BE2C (cell line): ENCODE measurements around the gene TFEB.

Experiments
- DNase-seq: peaks from one replicate; pipeline ENCODE4 v3.0.0-alpha.2; 2020
- H3K27me3 ChIP-seq: fragments of 250-450 bp; sonication (Bioruptor Pico); 2 replicates; pipeline ENCODE4 v1.5.1; 2020; ENCODE audit warnings: mild to moderate bottlenecking
- H3K36me3 ChIP-seq: fragments of 250-450 bp; sonication (Bioruptor Pico); 2 replicates; pipeline ENCODE4 v1.5.1; 2020; ENCODE audit warnings: mild to moderate bottlenecking
- H3K4me1 ChIP-seq: fragments of 250-450 bp; sonication (Bioruptor Pico); 2 replicates; pipeline ENCODE4 v1.5.1; 2020
- H3K4me3 ChIP-seq: 2 replicates; pipeline ENCODE4 v1.5.1; 2011; ENCODE audit warnings: low read depth, low read length
- H3K9me3 ChIP-seq: fragments of 250-450 bp; sonication (Bioruptor Pico); 2 replicates; pipeline ENCODE4 v1.5.1; 2020
- TF ChIP-seq, protein P1 (sequence below): IDR thresholded peaks from 2 replicates; pipeline ENCODE4 v1.5.1; 2012; ENCODE audit warnings: mild to moderate bottlenecking, low read depth, low read length

The TFEB gene

DNA sequence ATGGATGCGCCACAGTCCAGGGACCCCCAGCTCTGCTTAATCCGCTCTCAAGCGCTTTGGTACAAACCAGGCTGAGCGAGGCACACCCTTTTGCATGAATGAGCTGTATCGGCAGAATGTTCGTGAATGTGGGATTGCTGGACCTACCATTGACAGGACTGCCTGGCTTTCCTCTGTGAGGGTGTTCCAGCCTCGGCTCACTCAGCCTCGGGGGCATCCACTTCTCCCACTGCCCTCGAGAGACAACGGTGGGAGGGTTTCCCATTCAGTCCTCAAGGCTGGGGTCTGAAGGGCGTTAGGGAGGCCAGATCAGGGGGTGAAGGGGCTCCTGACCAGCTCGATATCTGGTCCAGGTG lies 79.8 kb downstream of the TFEB start:
- Histone ChIP-seq H3K27me3 (no peaks in the 10 kb centered on the region), H3K4me1 (no peaks in the 10 kb centered on the region), H3K4me3 (no peak overlapping the region), H3K9me3 (no peaks in the 10 kb centered on the region), H3K36me3 (no peaks in the 10 kb centered on the region)
- no peak for DNase-seq
- TF ChIP-seq, protein P1, sequence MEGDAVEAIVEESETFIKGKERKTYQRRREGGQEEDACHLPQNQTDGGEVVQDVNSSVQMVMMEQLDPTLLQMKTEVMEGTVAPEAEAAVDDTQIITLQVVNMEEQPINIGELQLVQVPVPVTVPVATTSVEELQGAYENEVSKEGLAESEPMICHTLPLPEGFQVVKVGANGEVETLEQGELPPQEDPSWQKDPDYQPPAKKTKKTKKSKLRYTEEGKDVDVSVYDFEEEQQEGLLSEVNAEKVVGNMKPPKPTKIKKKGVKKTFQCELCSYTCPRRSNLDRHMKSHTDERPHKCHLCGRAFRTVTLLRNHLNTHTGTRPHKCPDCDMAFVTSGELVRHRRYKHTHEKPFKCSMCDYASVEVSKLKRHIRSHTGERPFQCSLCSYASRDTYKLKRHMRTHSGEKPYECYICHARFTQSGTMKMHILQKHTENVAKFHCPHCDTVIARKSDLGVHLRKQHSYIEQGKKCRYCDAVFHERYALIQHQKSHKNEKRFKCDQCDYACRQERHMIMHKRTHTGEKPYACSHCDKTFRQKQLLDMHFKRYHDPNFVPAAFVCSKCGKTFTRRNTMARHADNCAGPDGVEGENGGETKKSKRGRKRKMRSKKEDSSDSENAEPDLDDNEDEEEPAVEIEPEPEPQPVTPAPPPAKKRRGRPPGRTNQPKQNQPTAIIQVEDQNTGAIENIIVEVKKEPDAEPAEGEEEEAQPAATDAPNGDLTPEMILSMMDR = no peak

DNA sequence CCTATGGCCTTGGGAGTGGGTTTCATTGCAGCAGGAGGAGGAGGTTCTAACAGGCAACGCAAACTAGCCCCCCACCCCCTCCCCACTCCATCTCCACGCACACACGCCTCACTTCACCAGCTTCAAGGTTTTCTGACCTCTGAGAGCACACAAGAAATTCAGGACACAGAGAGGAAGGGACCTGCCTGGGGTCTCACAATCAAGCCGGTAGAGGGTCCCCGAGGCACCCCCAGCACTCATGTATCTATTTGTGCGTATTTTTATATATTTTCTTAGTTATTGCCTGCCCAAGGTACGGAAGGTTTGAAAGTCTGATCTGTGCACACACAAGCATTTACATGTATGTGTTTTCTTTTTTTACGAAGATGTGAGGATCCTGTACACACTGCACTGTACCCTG lies 80.2 kb downstream of the TFEB start:
- Histone ChIP-seq H3K36me3 (no peaks in the 10 kb centered on the region), H3K27me3 (no peaks in the 10 kb centered on the region), H3K4me3 (no peak overlapping the region), H3K9me3 (no peaks in the 10 kb centered on the region), H3K4me1 (no peaks in the 10 kb centered on the region)
- TF ChIP-seq, protein P1 = no peak
- DNase-seq = no peak

DNA sequence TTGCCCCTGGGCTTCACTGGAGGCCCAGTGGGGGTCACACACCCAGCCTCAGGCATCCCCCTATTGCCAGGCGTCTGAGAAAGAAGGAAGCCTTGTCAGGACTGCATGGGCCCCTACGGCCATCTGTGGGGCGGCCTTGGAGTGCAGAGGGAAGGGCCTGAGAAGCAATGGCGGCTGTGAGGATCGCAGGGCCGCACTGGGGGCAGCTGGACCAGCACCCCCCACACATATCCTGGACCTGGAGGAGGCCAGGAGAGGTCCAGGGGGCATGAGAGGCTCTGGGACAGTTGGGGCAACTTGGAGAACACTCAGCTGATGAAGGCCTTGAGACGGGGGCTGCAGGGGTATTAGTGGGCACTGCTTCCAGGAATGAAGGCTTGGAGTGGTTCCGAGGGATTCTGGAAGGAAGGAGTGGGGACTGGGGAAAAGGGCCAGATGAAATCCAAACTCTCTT lies 80.7 kb downstream of the TFEB start:
- Histone ChIP-seq H3K4me3 (no peak overlapping the region), H3K4me1 (no peaks in the 10 kb centered on the region), H3K9me3 (no peaks in the 10 kb centered on the region), H3K36me3 (no peaks in the 10 kb centered on the region), H3K27me3 (no peaks in the 10 kb centered on the region)
- TF ChIP-seq, protein P1 = no peak
- no peak for DNase-seq

DNA sequence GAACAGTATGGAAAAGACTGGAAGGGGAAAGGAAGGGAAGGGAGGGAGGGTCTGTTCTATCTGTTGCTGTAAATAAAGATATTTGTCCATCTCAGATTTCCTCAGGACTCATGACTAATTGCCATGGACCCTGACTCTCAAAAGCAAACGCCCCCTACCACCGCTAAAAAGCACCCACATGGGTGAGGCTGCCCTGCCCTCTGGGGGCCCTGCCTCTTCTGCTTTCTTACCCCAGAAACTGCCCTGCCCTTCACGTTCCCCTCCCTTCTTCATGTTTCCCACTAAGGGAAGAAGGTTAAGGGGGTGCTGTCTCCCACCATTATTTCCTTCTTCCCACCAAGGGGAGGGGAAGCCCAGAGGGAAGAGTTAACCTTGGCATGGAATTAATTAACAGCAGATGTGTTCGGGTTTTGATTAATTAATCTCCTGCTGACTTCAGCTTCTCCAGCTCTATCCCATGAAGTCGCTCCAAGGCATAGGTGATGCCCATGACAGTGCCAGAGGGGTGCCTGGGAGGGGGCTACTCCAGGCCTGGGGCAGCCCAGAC lies 81.2 kb downstream of the TFEB start:
- DNase-seq = no peak
- TF ChIP-seq, protein P1 = no peak
- Histone ChIP-seq H3K4me1 (no peaks in the 10 kb centered on the region), H3K27me3 (no peaks in the 10 kb centered on the region), H3K4me3 (no peak overlapping the region), H3K36me3 (no peaks in the 10 kb centered on the region), H3K9me3 (no peaks in the 10 kb centered on the region)

DNA sequence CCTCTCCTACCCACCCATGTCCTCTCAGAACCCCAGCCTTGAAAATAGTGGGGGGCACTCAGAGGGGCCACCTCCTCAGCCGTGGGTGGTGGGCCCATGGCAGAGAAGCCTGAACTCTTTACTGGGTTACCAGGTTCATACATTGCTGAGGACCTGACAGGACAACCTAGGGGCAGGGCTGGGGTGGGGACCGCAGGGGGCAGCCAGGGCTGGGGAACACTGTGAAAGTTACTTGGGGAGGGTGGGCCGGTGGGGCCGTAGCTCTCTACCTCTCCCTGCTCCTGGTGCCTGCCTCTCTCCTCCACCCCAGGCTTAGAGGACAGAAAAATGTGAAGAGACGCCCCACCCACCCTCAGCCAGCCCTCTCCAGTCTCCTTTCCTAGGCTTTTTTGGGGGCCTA lies 81.7 kb downstream of the TFEB start:
- TF ChIP-seq, protein P1 = no peak
- Histone ChIP-seq H3K9me3 (no peaks in the 10 kb centered on the region), H3K4me1 (no peaks in the 10 kb centered on the region), H3K36me3 (no peaks in the 10 kb centered on the region), H3K4me3 (no peak overlapping the region), H3K27me3 (no peaks in the 10 kb centered on the region)
- no peak for DNase-seq

DNA sequence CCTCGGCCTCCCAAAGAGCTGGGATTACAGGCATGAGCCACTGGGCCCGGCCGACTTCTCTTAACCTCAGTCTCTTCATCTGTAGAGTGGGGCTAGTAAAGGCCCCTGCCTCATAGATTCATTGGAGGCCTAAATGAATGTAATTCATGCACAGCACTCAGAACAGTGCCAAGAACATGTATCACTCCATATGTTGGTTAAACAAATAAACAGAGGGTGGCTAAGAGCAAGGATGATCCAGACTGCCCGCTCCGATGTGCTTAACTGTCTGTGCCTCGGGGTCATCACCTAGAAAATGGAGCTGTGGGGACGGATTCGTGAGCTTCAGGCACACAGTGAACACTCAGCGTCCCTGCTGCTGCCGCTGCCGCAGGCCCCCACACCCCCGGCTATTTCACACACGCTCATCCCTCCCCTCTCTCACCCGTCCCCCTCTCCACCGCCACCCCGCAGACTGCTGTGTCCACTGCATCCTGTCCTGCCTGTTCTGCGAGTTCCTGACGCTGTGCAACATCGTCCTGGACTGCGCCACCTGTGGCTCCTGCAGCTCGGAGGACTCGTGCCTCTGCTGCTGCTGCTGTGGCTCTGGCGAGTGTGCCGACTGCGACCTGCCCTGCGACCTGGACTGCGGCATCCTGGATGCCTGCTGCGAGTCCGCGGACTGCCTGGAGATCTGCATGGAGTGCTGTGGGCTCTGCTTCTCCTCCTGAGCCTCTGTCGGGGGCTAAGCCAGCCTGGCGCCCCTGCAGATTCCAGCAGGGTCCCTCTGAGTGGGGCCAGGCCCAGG lies 82.3 kb downstream of the TFEB start:
- DNase-seq = no peak
- TF ChIP-seq, protein P1 = no peak
- no peaks in the 10 kb centered on the region for H3K27me3 ChIP-seq
- H3K4me1 ChIP-seq = no peaks in the 10 kb centered on the region
- H3K4me3 ChIP-seq = no peak overlapping the region
- H3K36me3 ChIP-seq = no peaks in the 10 kb centered on the region
- H3K9me3 ChIP-seq = no peaks in the 10 kb centered on the region
